ENCODE results near the gene AKAP13. TPM values are rescaled to one million over a fixed set of nuclear protein-coding genes. Genes with fewer than 3 reads are reported as not detected.
"Not testable (repeated sequence)": the region's sequence is repeated elsewhere in the genome, so short reads cannot be mapped to it uniquely, and the experiment has no call there.

The AKAP13 gene
- total RNA-seq, 3 donors from 2014 or later, result 198 to 331 (median 259) TPM

- intact Hi-C loops (cut with DNase I; ENCODE audit: low total_unique reads), result no loop called here
- H3K27ac ChIP-seq, result peak overlapping the region; percentile 75 to 94
These were observed 413.5 kb downstream of the AKAP13 start for GRCh38 chr15:85793641-85794597.

DNA sequence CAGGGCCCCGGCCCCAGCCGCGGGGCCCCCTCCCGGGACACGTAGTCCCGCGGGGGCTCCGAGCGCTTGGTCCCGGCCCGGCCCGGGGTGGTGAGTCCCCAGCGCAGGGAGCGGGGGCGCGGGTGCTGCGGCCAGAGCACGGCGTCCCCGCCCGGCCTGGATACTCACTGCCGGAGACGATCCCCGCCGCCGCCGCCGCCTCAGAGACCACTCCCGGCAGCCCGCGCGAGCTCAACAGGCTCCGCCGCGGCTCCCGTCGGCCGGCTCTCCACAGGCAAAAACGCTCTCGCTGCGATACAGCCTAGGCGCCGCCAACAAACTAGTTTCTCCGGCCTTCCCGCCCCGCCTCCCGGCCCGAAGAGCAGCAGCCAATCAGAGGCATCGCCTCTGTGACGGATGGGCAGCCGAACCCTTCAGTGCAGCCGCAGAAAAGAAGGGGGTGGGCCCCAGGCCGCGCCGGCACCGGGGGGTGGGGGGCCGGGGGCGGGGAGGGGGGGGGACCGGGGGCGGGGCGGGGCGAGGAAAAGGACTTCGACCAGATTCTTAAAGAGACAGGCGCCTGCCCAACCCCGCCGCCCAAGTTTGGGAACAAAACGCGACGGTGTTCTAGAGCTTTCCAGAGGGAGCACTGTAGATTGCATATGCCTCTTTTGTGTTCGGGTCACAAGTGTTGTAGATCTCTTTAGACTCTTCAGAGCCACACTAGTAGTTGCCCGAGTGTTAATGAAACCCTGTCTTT, 414.4 kb downstream of the AKAP13 start, which contains the start of gene KLHL25:
TSS of gene KLHL25 (minus strand) at position 328 of the 739 bp plus-strand sequence. CDS start 25,115 bp downstream, outside the sequence.
- Histone ChIP-seq H3K4me3 (peak within 1 kb of the TSS; percentile 64 to 90 (median 80)), H3K27me3 (no peaks in the 10 kb centered on the region), H3K4me1 (peaks cover 2 to 11% of the 10 kb centered on the region in 2 donors), H3K9me3 (no peaks in the 10 kb centered on the region), H3K36me3 (no peaks in the 10 kb centered on the region), H3K27ac (peak within 1 kb of the TSS; percentile 75 to 94)
- TF ChIP-seq POLR2A (IDR thresholded peaks at IDR 0.05), result peak; percentile 35
- peak in 2 of 3 donors; percentile 48 to 74 for TF ChIP-seq POLR2AphosphoS5 (IDR thresholded peaks at IDR 0.05)
- TF ChIP-seq, protein P1, sequence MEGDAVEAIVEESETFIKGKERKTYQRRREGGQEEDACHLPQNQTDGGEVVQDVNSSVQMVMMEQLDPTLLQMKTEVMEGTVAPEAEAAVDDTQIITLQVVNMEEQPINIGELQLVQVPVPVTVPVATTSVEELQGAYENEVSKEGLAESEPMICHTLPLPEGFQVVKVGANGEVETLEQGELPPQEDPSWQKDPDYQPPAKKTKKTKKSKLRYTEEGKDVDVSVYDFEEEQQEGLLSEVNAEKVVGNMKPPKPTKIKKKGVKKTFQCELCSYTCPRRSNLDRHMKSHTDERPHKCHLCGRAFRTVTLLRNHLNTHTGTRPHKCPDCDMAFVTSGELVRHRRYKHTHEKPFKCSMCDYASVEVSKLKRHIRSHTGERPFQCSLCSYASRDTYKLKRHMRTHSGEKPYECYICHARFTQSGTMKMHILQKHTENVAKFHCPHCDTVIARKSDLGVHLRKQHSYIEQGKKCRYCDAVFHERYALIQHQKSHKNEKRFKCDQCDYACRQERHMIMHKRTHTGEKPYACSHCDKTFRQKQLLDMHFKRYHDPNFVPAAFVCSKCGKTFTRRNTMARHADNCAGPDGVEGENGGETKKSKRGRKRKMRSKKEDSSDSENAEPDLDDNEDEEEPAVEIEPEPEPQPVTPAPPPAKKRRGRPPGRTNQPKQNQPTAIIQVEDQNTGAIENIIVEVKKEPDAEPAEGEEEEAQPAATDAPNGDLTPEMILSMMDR (IDR thresholded peaks at IDR 0.05), result no peak
- intact Hi-C loops (cut with DNase I; ENCODE audit: low total_unique reads), result no loop called here
- DNase-seq (ENCODE audit: low spot score in 2 of 2), result peak; percentile 92 to 94

More at GRCh38 chr15:85793641-85794597, 413.5 kb downstream of the AKAP13 start:
- H3K4me3 ChIP-seq, result peak overlapping the region; percentile 64 to 90 (median 80)
- peak in 1 of 2 donors; percentile 37 for DNase-seq (ENCODE audit: low spot score in 2 of 2)
- H3K36me3 ChIP-seq, result no peaks in the 10 kb centered on the region
- no peaks in the 10 kb centered on the region for H3K27me3 ChIP-seq
- no peaks in the 10 kb centered on the region for H3K9me3 ChIP-seq
- TF ChIP-seq, protein P1 (IDR thresholded peaks at IDR 0.05), result no peak
- TF ChIP-seq POLR2AphosphoS5 (IDR thresholded peaks at IDR 0.05), result no peak
- peaks cover 2 to 11% of the 10 kb centered on the region in 2 donors for H3K4me1 ChIP-seq

DNA sequence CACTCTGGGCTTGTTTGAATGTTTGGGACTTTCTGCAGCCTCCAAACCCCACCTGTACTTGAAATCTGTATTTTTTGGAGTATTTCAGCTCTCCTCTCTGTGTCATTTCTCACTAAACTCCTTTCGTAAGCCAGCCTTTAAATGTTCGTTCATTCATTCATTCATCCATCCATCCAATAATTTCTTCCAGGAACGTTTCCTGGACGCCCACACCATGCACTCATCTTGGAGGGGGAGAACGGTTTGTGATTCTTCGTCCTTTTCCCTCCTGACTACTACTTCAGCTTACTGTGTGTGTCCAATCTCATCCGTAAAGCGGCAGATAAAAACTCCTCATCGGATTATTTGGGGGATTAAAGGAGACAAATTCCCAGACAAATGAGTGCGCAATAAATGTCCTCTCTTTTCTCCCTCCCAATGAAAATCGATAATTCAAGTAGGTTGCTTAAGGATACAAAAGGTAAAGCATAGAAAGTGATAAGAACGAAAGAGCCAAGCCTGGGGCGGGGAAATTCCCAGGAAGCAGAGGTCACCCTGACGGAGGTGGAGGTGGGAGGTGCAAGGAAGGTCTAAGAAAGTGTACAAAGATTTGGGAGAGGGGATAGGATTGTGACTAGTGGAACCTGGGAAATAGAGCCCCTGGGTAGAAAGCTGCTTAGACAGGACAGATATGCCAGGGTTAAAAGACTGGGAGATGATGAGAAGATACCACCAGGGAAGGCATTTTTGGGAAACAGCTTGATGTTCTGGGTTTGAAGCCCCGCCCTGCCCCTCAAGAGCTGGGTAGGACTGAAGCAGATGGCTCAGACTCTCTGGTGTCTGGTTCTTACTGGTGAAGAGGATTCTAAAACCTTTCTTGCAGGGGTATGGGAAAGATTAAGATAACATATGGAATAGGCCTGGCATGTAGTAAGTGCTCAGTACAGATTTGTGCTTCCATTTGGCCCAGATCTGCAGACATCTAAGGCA, 415.2 kb downstream of the AKAP13 start:
- intact Hi-C loops (cut with DNase I; ENCODE audit: low total_unique reads), result no loop called here
- Histone ChIP-seq H3K4me3 (peak overlapping the region; percentile 64 to 90 (median 80)), H3K36me3 (no peaks in the 10 kb centered on the region), H3K9me3 (no peaks in the 10 kb centered on the region), H3K27ac (peak overlapping the region in 1 of 2 donors; percentile 75), H3K4me1 (peaks cover 2 to 11% of the 10 kb centered on the region in 2 donors), H3K27me3 (no peaks in the 10 kb centered on the region)
- TF ChIP-seq POLR2A (IDR thresholded peaks at IDR 0.05) (no peak), POLR2AphosphoS5 (IDR thresholded peaks at IDR 0.05) (no peak)
- TF ChIP-seq, protein P1 (IDR thresholded peaks at IDR 0.05), result no peak
- no peak for DNase-seq (ENCODE audit: low spot score in 2 of 2)

GRCh38 chr15:85796371-85796770, 416.0 kb downstream of the AKAP13 start:
- H3K27me3 ChIP-seq; H3K9me3 ChIP-seq; H3K27ac ChIP-seq; intact Hi-C loops (cut with DNase I; ENCODE audit: low total_unique reads); H3K4me3 ChIP-seq; H3K36me3 ChIP-seq: not testable (repeated sequence)
- peaks cover 2 to 11% of the 10 kb centered on the region in 2 donors for H3K4me1 ChIP-seq
- DNase-seq (ENCODE audit: low spot score in 2 of 2), result peak in 1 of 2 donors; percentile 7

Data from breast epithelium (tissue), 4 donors.